HepG2 (cell line): Measurements from ENCODE around the gene HYAL1. TPM values are rescaled to one million over a fixed set of nuclear protein-coding genes. Genes with fewer than 3 reads are reported as not detected.
A peak's percentile ranks its signal among the peaks of the same experiment; 100 is the strongest.

Source experiments
- ARNT2 ChIP-seq: sonication (generic); formaldehyde crosslinking; IDR thresholded peaks from 2 replicates; pipeline ENCODE4 v1.8.0; 2022; ENCODE audit warnings: mild to moderate bottlenecking, low read depth, missing genetic modification reagents, moderate library complexity
- CERS6 ChIP-seq: sonication (generic); formaldehyde crosslinking; IDR thresholded peaks from 2 replicates; pipeline ENCODE4 v1.5.0; 2020; ENCODE audit warnings: missing genetic modification reagents
- DMAP1 ChIP-seq: IDR thresholded peaks from 2 replicates; pipeline ENCODE4 v1.6.1; 2016
- ERF ChIP-seq: IDR thresholded peaks from 2 replicates; pipeline ENCODE4 v1.6.1; 2018; ENCODE audit warnings: missing biosample characterization, missing genetic modification reagents
- FOSL1 ChIP-seq: sonication (generic); formaldehyde crosslinking; IDR thresholded peaks from 2 replicates; pipeline ENCODE4 v1.9.0; 2021; ENCODE audit warnings: missing genetic modification reagents, borderline replicate concordance
- GFI1 ChIP-seq: sonication (generic); formaldehyde crosslinking; IDR thresholded peaks from 2 replicates; pipeline ENCODE4 v1.5.0; 2020; ENCODE audit warnings: missing genetic modification reagents, mild to moderate bottlenecking, borderline replicate concordance
- HNF4G ChIP-seq, 2 experiments: sonication (generic) in 1 of 2; formaldehyde crosslinking in 1 of 2; IDR thresholded peaks; 2 replicates each; pipeline versions ENCODE4 v1.4.0 to v1.6.1; 2011 to 2020; ENCODE audit warnings: borderline replicate concordance in 2 of 2, low read depth in 2 of 2, mild to moderate bottlenecking in 2 of 2, low read length in 1 of 2, missing genetic modification reagents in 1 of 2, moderate library complexity in 1 of 2
- HOXD1 ChIP-seq: sonication (generic); formaldehyde crosslinking; IDR thresholded peaks from 2 replicates; pipeline ENCODE4 v1.5.0; 2020; ENCODE audit warnings: missing genetic modification reagents
- MTF1 ChIP-seq: sonication (generic); formaldehyde crosslinking; IDR thresholded peaks from 2 replicates; pipeline ENCODE4 v1.5.0; 2020; ENCODE audit warnings: missing genetic modification reagents
- SIN3B ChIP-seq: fragments of 150-350 bp; IDR thresholded peaks from 2 replicates; pipeline ENCODE4 v1.6.1; 2014; ENCODE audit warnings: low read length
- SMAD3 ChIP-seq: sonication (generic); formaldehyde crosslinking; IDR thresholded peaks from 2 replicates; pipeline ENCODE4 v1.4.0; 2020; ENCODE audit warnings: missing genetic modification reagents
- SNAPC5 ChIP-seq: sonication (generic); formaldehyde crosslinking; IDR thresholded peaks from 2 replicates; pipeline ENCODE4 v1.8.1; 2023; ENCODE audit warnings: mild to moderate bottlenecking, missing genetic modification reagents, borderline replicate concordance
- SOX13 ChIP-seq, 3 experiments: fragments of 450-650 bp in 1 of 3; sonication (generic) in 1 of 3; formaldehyde crosslinking in 1 of 3; IDR thresholded peaks in 2 of 3; conservative IDR thresholded peaks in 1 of 3; 2 replicates each; pipeline versions ENCODE4 v1.5.0 to v1.6.1; 2016 to 2020; ENCODE audit warnings: antibody characterized with exemption in 1 of 3, mild to moderate bottlenecking in 1 of 3, missing compliant biosample characterization in 1 of 3, missing genetic modification reagents in 1 of 3, moderate library complexity in 1 of 3
- TEAD3 ChIP-seq: optimal IDR thresholded peaks from 2 replicates; pipeline ENCODE3; 2016; ENCODE audit warnings: borderline replicate concordance
- TOE1 ChIP-seq: sonication (generic); formaldehyde crosslinking; IDR thresholded peaks from 2 replicates; pipeline ENCODE4 v1.4.0; 2020; ENCODE audit warnings: mild to moderate bottlenecking, missing genetic modification reagents
- WIZ ChIP-seq: sonication (generic); formaldehyde crosslinking; IDR thresholded peaks from 2 replicates; pipeline ENCODE4 v1.5.1; 2020; ENCODE audit warnings: mild to moderate bottlenecking, missing genetic modification reagents
- ZFP36L2 ChIP-seq: sonication (generic); formaldehyde crosslinking; IDR thresholded peaks from 2 replicates; pipeline ENCODE4 v1.4.0; 2020; ENCODE audit warnings: missing genetic modification reagents
- ZNF10 ChIP-seq: sonication (generic); formaldehyde crosslinking; IDR thresholded peaks from 2 replicates; pipeline ENCODE4 v1.4.0; 2020; ENCODE audit warnings: mild to moderate bottlenecking, low read depth, missing genetic modification reagents, borderline replicate concordance
- ZNF121 ChIP-seq: sonication (generic); formaldehyde crosslinking; IDR thresholded peaks from 2 replicates; pipeline ENCODE4 v1.5.0; 2020; ENCODE audit warnings: mild to moderate bottlenecking, missing genetic modification reagents
- ZNF256 ChIP-seq: sonication (generic); formaldehyde crosslinking; conservative IDR thresholded peaks from 2 replicates; pipeline ENCODE4 v1.4.0; 2020; ENCODE audit warnings: missing genetic modification reagents
- ZNF275 ChIP-seq: sonication (generic); formaldehyde crosslinking; IDR thresholded peaks from 2 replicates; pipeline ENCODE4 v1.8.0; 2022; ENCODE audit warnings: missing genetic modification reagents, mild to moderate bottlenecking, inconsistent platforms, borderline replicate concordance
- ZNF296 ChIP-seq: sonication (generic); formaldehyde crosslinking; conservative IDR thresholded peaks from 2 replicates; pipeline ENCODE4 v1.5.0; 2020; ENCODE audit warnings: mild to moderate bottlenecking, missing genetic modification reagents
- ZNF816 ChIP-seq: sonication (generic); formaldehyde crosslinking; IDR thresholded peaks from 2 replicates; pipeline ENCODE4 v1.8.0; 2022; ENCODE audit warnings: missing genetic modification reagents, mild to moderate bottlenecking, borderline replicate concordance
- ZNF83 ChIP-seq: sonication (generic); formaldehyde crosslinking; IDR thresholded peaks from 2 replicates; pipeline ENCODE4 v1.4.0; 2020; ENCODE audit warnings: missing genetic modification reagents, mild to moderate bottlenecking, borderline replicate concordance
- ZNF839 ChIP-seq: sonication (generic); formaldehyde crosslinking; IDR thresholded peaks from 2 replicates; pipeline ENCODE4 v1.4.0; 2020; ENCODE audit warnings: missing genetic modification reagents, mild to moderate bottlenecking, borderline replicate concordance
- ZNF841 ChIP-seq: sonication (generic); formaldehyde crosslinking; IDR thresholded peaks from 2 replicates; pipeline ENCODE4 v1.8.1; 2023; ENCODE audit warnings: missing genetic modification reagents, borderline replicate concordance
- ZSCAN9 ChIP-seq: IDR thresholded peaks from 2 replicates; pipeline ENCODE4 v1.6.1; 2016; ENCODE audit warnings: borderline replicate concordance
- polyA plus RNA-seq, 8 experiments: library from polyadenylated mRNA; depleted of rRNA in 3 of 8; stranded (reverse) in 7 of 8; unstranded in 1 of 8; fragments of >200 nt; fragmentation: Illumina TruSeq in 4 of 8; extraction: Trizol in 4 of 8; gene quantifications; 2 replicates each; pipeline versions ENCODE4 v1.2.1 to v1.2.3, GENCODE V29; 2011 to 2016; ENCODE audit warnings: low read depth in 4 of 8, missing spikeins in 1 of 8, mixed read lengths in 1 of 8; ENCODE audit not compliant: insufficient read depth in 1 of 8
- total RNA-seq, 5 experiments: library from RNA; depleted of rRNA; stranded (reverse); fragments of >200 nt; fragmentation: Illumina TruSeq; extraction: Trizol; gene quantifications; 2 replicates each; pipeline ENCODE4 v1.2.3, GENCODE V29; 2016; ENCODE audit warnings: low read depth in 1 of 5

The HYAL1 gene
- total and polyA plus RNA-seq, 2 of the 13 experiments (the other 11 are each of a cell fraction or from before 2014, with no cell fraction given) = 76.5 to 193 TPM

GRCh38 chr3:50260027-50260941 is 43.1 kb downstream of the HYAL1 start (continued):
- TF ChIP-seq MTF1 (CRISPR knock-in tag) = 0 out of 2 replicates have a peak, but pooled peaks have one; percentile 48
- TF ChIP-seq SNAPC5 (CRISPR knock-in tag) = peak; percentile 40; the same call in 1 of the 2 replicates
- TF ChIP-seq SOX13 (IDR thresholded peaks at IDR 0.05) = no peak
- peak in 1 of 2 experiments; percentile 73; a peak in 2 of 4 replicates for TF ChIP-seq SOX13 (CRISPR knock-in tag; conservative IDR thresholded peaks at IDR 0.05 in 1 of 2, IDR thresholded peaks at IDR 0.05 in 1 of 2)
- no peak for TF ChIP-seq ZNF10 (CRISPR knock-in tag)
- TF ChIP-seq SMAD3 (CRISPR knock-in tag) = 0 out of 2 replicates have a peak, but pooled peaks have one; percentile 50
- no peak for TF ChIP-seq SIN3B
- no peak for TF ChIP-seq ZNF256 (CRISPR knock-in tag)
- no peak for TF ChIP-seq ZFP36L2 (CRISPR knock-in tag)
- peak; percentile 78; the same call in 1 of the 2 replicates for TF ChIP-seq DMAP1 (CRISPR knock-in tag)
- TF ChIP-seq FOSL1 (CRISPR knock-in tag) = no peak; the same call in 1 of the 2 replicates
- TF ChIP-seq ERF (CRISPR knock-in tag) = 0 out of 2 replicates have a peak, but pooled peaks have one; percentile 57
- no peak for TF ChIP-seq ZNF839 (CRISPR knock-in tag)
- 0 out of 2 replicates have a peak, but pooled peaks have one; percentile 15 for TF ChIP-seq ZSCAN9 (CRISPR knock-in tag)
- TF ChIP-seq ZNF83 (CRISPR knock-in tag) = no peak
- peak; percentile 68 for TF ChIP-seq ZNF121
- peak; percentile 71; the same call in 1 of the 2 replicates for TF ChIP-seq ZNF816 (CRISPR knock-in tag)
- peak; percentile 87 for TF ChIP-seq ARNT2 (CRISPR knock-in tag)
- TF ChIP-seq ZNF275 (CRISPR knock-in tag) = peak; percentile 62; the same call in 1 of the 2 replicates
- TF ChIP-seq TEAD3 (CRISPR knock-in tag) = peak; percentile 8
- peak; percentile 40; the same call in 1 of the 2 replicates for TF ChIP-seq HNF4G (IDR thresholded peaks at IDR 0.05; ENCODE audit: borderline replicate concordance, low read depth, low read length)
- 0 out of 2 replicates have a peak, but pooled peaks have one; percentile 38 for TF ChIP-seq HNF4G (CRISPR knock-in tag; IDR thresholded peaks at IDR 0.05; ENCODE audit: borderline replicate concordance, low read depth)
- TF ChIP-seq HOXD1 (CRISPR knock-in tag) = no peak
- no peak for TF ChIP-seq CERS6 (CRISPR knock-in tag)
- peak; percentile 70; the same call in 1 of the 2 replicates for TF ChIP-seq TOE1 (CRISPR knock-in tag)
- TF ChIP-seq ZNF841 (CRISPR knock-in tag) = peak; percentile 30; the same call in 1 of the 2 replicates
- TF ChIP-seq WIZ = no peak; the same call in 1 of the 2 replicates
- TF ChIP-seq ZNF296 (CRISPR knock-in tag) = peak; percentile 51; the same call in 1 of the 2 replicates
- TF ChIP-seq GFI1 (CRISPR knock-in tag) = peak; percentile 56; the same call in 1 of the 2 replicates
